Sigmoid colon (tissue), 4 donors: ENCODE measurements around the gene TGIF2.

Experiments used
- EP300 ChIP-seq, 4 donors: sonication (generic); formaldehyde crosslinking; IDR thresholded peaks; one replicate each; pipeline ENCODE4 v1.6.1; 2017; ENCODE audit warnings: antibody characterized with exemption in 4 of 4
- POLR2A ChIP-seq, 2 donors: fragments of 450-650 bp; IDR thresholded peaks; one replicate each; pipeline ENCODE4 v1.6.1; 2016; ENCODE audit warnings: antibody characterized with exemption in 2 of 2, mild to moderate bottlenecking in 2 of 2, moderate library complexity in 2 of 2
- POLR2AphosphoS5 ChIP-seq, 4 donors: sonication (generic); formaldehyde crosslinking; IDR thresholded peaks; one replicate each; pipeline ENCODE4 v1.6.1; 2017; ENCODE audit warnings: antibody characterized with exemption in 4 of 4
- TF ChIP-seq, protein P1 (sequence below), 4 experiments: fragments of 450-650 bp in 3 of 4; fragments of 200-600 bp in 1 of 4; IDR thresholded peaks; one replicate each; pipeline ENCODE4 v1.5.1; 2016 to 2019; ENCODE audit warnings: antibody characterized with exemption in 4 of 4, mild to moderate bottlenecking in 3 of 4, moderate library complexity in 2 of 4

DNA sequence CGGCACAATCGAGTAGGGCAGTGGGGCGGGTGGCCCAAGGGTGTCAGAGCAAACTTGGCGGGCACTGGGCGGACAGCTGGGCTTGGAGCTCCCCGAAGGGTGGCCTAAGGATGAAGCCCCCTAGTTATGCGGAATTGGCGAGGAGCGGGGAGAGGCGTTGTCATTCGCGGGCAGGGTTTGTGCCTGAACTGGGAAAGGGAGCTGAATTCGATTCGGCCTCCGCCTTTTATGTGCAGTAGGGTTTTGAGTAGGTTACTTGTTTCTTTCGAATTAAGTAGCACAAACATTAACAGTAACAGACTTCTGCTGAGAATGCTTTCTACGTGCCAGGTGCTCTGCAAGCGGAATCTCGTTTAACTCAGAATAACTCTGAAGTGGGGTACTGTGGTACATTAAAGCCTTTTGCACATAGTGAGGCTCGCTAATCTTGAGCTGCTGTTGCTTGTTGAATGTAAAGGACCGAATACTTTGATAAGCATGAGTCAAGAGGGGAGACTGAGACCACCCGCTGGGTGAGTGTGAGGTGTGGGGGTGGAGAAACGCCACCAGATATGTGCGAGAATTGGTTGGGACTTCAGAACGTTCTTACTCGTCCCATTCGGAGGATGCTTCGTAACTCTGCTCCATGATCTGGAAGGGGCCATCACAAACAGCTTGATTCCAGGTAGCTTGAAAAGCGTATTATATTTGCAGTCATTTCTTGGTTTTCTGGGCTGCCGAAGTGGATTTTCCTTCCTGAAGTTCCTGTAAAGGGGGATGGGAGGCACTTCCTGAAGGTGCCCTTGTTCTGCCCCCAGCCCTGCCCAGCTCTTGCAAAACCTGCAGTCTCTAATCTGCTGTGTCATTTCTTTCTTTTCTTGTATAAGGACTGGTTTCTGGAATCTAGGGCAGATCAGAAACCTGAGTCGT is 33.0 kb downstream of the TGIF2 start:
- TF ChIP-seq, protein P1, sequence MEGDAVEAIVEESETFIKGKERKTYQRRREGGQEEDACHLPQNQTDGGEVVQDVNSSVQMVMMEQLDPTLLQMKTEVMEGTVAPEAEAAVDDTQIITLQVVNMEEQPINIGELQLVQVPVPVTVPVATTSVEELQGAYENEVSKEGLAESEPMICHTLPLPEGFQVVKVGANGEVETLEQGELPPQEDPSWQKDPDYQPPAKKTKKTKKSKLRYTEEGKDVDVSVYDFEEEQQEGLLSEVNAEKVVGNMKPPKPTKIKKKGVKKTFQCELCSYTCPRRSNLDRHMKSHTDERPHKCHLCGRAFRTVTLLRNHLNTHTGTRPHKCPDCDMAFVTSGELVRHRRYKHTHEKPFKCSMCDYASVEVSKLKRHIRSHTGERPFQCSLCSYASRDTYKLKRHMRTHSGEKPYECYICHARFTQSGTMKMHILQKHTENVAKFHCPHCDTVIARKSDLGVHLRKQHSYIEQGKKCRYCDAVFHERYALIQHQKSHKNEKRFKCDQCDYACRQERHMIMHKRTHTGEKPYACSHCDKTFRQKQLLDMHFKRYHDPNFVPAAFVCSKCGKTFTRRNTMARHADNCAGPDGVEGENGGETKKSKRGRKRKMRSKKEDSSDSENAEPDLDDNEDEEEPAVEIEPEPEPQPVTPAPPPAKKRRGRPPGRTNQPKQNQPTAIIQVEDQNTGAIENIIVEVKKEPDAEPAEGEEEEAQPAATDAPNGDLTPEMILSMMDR (IDR thresholded peaks at IDR 0.05) = no peak
- TF ChIP-seq POLR2AphosphoS5 (IDR thresholded peaks at IDR 0.05) (no peak), POLR2A (IDR thresholded peaks at IDR 0.05) (no peak), EP300 (IDR thresholded peaks at IDR 0.05) (no peak)
